ENCODE data around the gene ANKHD1.

The ANKHD1 gene

GRCh38 chr5:140401362-140402257 lies at the start of gene ANKHD1:
Gene ANKHD1, plus strand, starts transcription at chr5:140401833. Its CDS starts 135 bp downstream, at chr5:140401968.
- peak; percentile 99 for DNase-seq

GRCh38 chr5:140355546-140355945 lies 46.1 kb upstream of the ANKHD1 start:
- no peak for DNase-seq

GRCh38 chr5:140356853-140357725 lies 44.5 kb upstream of the ANKHD1 start:
- DNase-seq, result no peak

- DNase-seq, result peak; percentile 84
Observed at GRCh38 chr5:140357726-140358093, 43.9 kb upstream of the ANKHD1 start.

- peak; percentile 28 for DNase-seq
Observed at GRCh38 chr5:140358738-140359310, 42.8 kb upstream of the ANKHD1 start.

- DNase-seq, result no peak
Observed at GRCh38 chr5:140360101-140360500, 41.5 kb upstream of the ANKHD1 start, which contains the start of gene SLC4A9. Gene SLC4A9, plus strand, starts transcription at chr5:140360194. Its CDS starts 43 bp downstream, at chr5:140360237.

- no peak for DNase-seq
Observed at GRCh38 chr5:140360681-140361479, 40.8 kb upstream of the ANKHD1 start.

GRCh38 chr5:140361901-140362300 lies 39.7 kb upstream of the ANKHD1 start:
- no peak for DNase-seq

GRCh38 chr5:140362311-140362710 lies 39.3 kb upstream of the ANKHD1 start:
- no peak for DNase-seq

GRCh38 chr5:140362875-140363630 lies 38.6 kb upstream of the ANKHD1 start:
- peak; percentile 32 for DNase-seq

GRCh38 chr5:140363631-140364471 lies 37.8 kb upstream of the ANKHD1 start:
- no peak for DNase-seq

- DNase-seq, result no peak
Observed at GRCh38 chr5:140364472-140364765, 37.2 kb upstream of the ANKHD1 start.

GRCh38 chr5:140365282-140365681 lies 36.4 kb upstream of the ANKHD1 start:
- DNase-seq, result no peak

- DNase-seq, result no peak
Observed at GRCh38 chr5:140365941-140366340, 35.7 kb upstream of the ANKHD1 start.

- DNase-seq, result no peak
Observed at GRCh38 chr5:140366589-140367255, 34.9 kb upstream of the ANKHD1 start.

GRCh38 chr5:140367256-140368013 lies 34.2 kb upstream of the ANKHD1 start:
- DNase-seq, result no peak

- DNase-seq, result no peak
Observed at GRCh38 chr5:140371356-140372151, 30.1 kb upstream of the ANKHD1 start.

- peak; percentile 17 for DNase-seq
Observed at GRCh38 chr5:140372971-140373487, 28.6 kb upstream of the ANKHD1 start.

Data from NCI-H526 treated with DMSO at 0.1 percent for 48 hours (cell line).